PC-3 (cell line): ENCODE results near the gene RBPMS2.

Experiments used
- CTCF ChIP-seq: fragments of 300-600 bp; sonication (generic); conservative IDR thresholded peaks from 2 replicates; pipeline ENCODE4 v1.5.1; 2017; ENCODE audit warnings: antibody characterized with exemption, low read depth, mild to moderate bottlenecking, low read length
- EZH2 ChIP-seq: fragments of 300-600 bp; sonication (generic); IDR thresholded peaks from one replicate; pipeline ENCODE4 v1.6.1; 2017; ENCODE audit warnings: antibody characterized with exemption, mild to moderate bottlenecking, low read length; ENCODE audit not compliant: unreplicated experiment
- EZH2phosphoT487 ChIP-seq: fragments of 300-600 bp; sonication (generic); IDR thresholded peaks from 2 replicates; pipeline ENCODE4 v1.6.1; 2018; ENCODE audit warnings: mild to moderate bottlenecking, antibody characterized with exemption, low read length, borderline replicate concordance

- no peak for TF ChIP-seq CTCF
- no peak for TF ChIP-seq EZH2
- no peak for TF ChIP-seq EZH2phosphoT487
Measured at GRCh38 chr15:64713592-64713991, 61.8 kb downstream of the RBPMS2 start.
